GM19099 (cell line): ENCODE measurements around the gene UBAP2.

Source experiments
- POLR2A ChIP-seq: IDR thresholded peaks from 3 replicates; pipeline ENCODE4 v1.6.1; 2011; ENCODE audit warnings: low read depth; ENCODE audit not compliant: insufficient read length; ENCODE audit errors: extremely low read depth

Gene UBAP2

GRCh38 chr9:34025062-34025461, 23.6 kb downstream of the UBAP2 start:
- TF ChIP-seq POLR2A = no peak

GRCh38 chr9:34016149-34016548, 32.5 kb downstream of the UBAP2 start:
- no peak for TF ChIP-seq POLR2A

GRCh38 chr9:34010979-34011378, 37.7 kb downstream of the UBAP2 start:
- TF ChIP-seq POLR2A = no peak

GRCh38 chr9:34001951-34002350, 46.7 kb downstream of the UBAP2 start:
- TF ChIP-seq POLR2A = no peak

DNA sequence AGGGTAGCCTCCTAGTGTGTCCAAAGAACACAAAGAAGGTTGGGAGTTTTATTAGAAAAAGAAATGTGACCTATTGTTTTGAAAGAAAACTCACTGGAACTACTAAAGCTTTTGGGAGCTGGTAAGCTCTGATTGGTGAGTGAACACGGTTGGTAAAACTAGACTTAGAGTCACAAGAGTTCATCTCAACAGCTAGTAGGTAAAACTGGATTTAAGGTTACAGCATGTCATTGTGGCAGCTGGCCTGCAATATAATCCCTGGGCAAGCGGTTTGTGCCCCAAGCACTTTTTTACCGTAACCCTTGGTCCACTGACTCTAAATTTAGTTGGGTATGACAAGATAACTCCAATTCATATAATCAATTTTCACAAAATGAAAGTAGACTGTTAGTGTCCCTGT, 47.4 kb downstream of the UBAP2 start:
- no peak for TF ChIP-seq POLR2A

DNA sequence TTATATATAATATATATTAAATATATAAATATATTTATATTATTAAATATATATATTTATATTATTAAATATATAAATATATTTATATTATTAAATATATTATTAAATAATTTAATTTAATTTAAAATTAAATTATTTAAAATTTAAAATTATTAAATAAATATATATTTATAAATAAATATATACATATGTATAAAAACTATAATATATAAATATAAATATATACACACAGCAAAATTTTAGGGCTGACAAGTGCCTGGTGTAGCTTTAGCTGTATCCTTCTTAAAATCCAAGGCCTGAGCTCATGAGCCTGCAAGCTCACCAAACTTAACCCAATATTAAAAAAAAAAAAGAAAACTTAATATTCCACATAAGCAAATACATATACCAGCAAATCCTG, 53.2 kb downstream of the UBAP2 start:
- no peak for TF ChIP-seq POLR2A

GRCh38 chr9:33993104-33993503, 55.6 kb downstream of the UBAP2 start:
- TF ChIP-seq POLR2A = no peak

DNA sequence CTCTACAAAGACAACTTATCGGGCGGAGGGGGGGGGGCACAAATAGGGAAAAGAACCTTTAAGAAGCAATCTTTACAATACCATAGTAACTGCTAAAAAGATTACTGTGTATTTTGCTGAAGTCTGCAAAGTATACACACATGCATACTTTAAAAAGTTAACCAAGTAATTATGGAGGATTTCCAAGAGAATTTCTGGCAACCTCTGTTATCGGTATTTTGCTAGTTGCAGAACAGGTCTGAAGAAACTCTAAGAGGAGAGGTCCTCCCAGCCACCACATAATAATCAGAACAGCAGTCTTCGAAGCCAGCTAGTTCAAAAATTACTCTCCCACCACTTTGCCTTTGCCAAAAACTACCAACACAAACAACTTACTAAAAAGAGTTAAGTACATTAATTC, 56.1 kb downstream of the UBAP2 start:
- no peak for TF ChIP-seq POLR2A

GRCh38 chr9:33988219-33988890, 60.3 kb downstream of the UBAP2 start:
- TF ChIP-seq POLR2A = no peak

GRCh38 chr9:33976414-33976813, 72.3 kb downstream of the UBAP2 start:
- TF ChIP-seq POLR2A = no peak

GRCh38 chr9:33972698-33973097, 76.0 kb downstream of the UBAP2 start:
- no peak for TF ChIP-seq POLR2A

DNA sequence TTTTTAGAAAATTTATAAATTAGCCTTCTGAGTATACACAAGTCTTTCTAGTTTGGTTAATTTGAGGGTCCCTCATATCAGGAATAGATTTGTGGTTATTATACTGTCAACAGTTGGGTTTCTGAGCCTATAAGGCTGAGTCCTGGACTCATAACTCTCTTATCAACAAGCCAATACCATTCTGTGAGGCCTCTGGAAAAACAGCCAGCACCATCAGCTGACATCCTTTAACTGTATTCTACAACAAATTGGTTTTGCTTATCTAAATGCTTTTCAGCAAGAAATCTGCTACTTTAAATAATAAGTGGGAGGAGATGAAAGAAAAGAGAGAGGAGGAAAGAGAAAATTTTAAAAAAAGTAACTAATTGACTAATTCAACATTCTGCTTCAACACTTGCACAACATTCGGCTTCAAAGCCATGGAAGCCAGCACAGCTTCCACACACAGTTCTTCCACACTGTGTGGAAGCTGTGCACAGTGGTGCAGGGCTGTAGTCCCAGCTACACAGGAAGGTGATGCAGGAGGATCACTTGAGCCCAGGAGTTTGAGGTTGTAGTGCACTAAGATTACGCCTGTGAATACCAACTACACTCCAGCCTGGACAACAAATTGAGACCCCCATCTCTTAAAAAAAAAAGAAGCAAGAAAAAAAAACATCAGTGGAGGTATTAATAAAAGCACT, 84.5 kb downstream of the UBAP2 start:
- TF ChIP-seq POLR2A = no peak

DNA sequence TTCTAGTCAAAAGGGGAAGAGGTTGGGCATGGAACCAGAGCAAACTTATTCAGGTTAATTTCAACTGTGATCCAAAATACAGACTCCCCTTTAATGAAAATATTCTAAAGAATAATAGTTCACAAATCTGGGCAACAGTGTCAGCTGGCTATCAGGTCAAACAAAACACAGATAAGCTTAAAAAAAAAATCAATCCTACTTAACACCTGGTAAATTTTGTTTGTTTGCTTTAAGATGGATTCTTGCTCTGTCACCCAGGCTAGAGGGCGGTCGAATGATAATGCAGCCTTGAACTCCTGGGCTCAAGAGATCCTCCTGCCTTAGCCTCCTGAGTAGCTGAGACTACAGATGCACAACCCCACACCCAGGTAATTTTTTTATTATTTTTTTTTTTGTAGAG, 89.0 kb downstream of the UBAP2 start:
- no peak for TF ChIP-seq POLR2A

DNA sequence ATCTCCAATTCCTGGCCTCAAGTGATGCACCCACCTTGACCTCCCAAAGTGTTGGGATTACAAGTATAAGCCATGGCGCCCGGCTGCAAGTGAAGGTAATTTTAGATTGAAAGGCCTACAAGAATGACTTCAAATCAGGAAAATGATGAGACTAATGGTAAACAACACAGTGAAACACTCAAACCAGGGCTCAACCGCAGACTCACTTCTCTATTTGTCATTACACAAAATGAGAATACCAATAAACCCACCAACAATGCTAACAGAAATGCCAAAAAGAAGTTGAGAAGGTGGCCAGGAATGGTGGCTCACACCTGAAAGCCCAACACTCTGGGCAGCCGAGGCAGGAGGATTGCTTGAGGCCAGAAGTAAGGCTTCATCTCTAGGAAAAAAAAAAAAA, 92.1 kb downstream of the UBAP2 start:
- TF ChIP-seq POLR2A = no peak

- no peak for TF ChIP-seq POLR2A
These were observed 96.6 kb downstream of the UBAP2 start for GRCh38 chr9:33952066-33952465.

GRCh38 chr9:33950371-33950770, 98.3 kb downstream of the UBAP2 start:
- no peak for TF ChIP-seq POLR2A
